Lung (tissue), 12 donors: ENCODE measurements around the gene SLC7A11. TPM values are rescaled to one million over a fixed set of nuclear protein-coding genes. Genes with fewer than 3 reads are reported as not detected.

Source experiments
- ATAC-seq: fragments of 200-7000 bp; cut with Tn5 transposase; one replicate; pipeline ENCODE4 v1.9.1; 2020; ENCODE audit warnings: moderate number of reproducible peaks; ENCODE audit not compliant: insufficient read depth, low FRiP score
- DNase-seq, 3 donors: peaks; one replicate each; pipeline ENCODE4 v3.0.0-alpha.2; 2013 to 2017
- H3K27ac ChIP-seq, 2 donors: one replicate each; pipeline ENCODE4 v1.5.1; 2013; ENCODE audit warnings: mild to moderate bottlenecking in 2 of 2, moderate library complexity in 2 of 2, control low read depth in 1 of 2, inconsistent platforms in 1 of 2, low read depth in 1 of 2, low read length in 1 of 2
- H3K27me3 ChIP-seq, 3 donors: one replicate each; pipeline ENCODE4 v1.5.1; 2013; ENCODE audit warnings: low read length in 2 of 3; ENCODE audit not compliant: control insufficient read depth in 3 of 3, insufficient read depth in 3 of 3
- H3K36me3 ChIP-seq, 4 donors: one replicate each; pipeline ENCODE4 v1.5.1; 2013; ENCODE audit warnings: low read length in 4 of 4, mild to moderate bottlenecking in 1 of 4, moderate library complexity in 1 of 4; ENCODE audit not compliant: control insufficient read depth in 4 of 4, insufficient read depth in 4 of 4
- H3K4me1 ChIP-seq, 5 donors: one replicate each; pipeline ENCODE4 v1.5.1; 2013; ENCODE audit warnings: low read length in 5 of 5, mild to moderate bottlenecking in 2 of 5, moderate library complexity in 1 of 5; ENCODE audit not compliant: control insufficient read depth in 5 of 5, insufficient read depth in 5 of 5
- H3K4me3 ChIP-seq: one replicate; pipeline ENCODE4 v1.5.1; 2013; ENCODE audit warnings: mild to moderate bottlenecking, control low read depth, moderate library complexity
- H3K9ac ChIP-seq, 2 donors: one replicate each; pipeline ENCODE4 v1.5.1; 2013; ENCODE audit warnings: low read length in 2 of 2, control low read depth in 1 of 2; ENCODE audit not compliant: insufficient read depth in 1 of 2
- H3K9me3 ChIP-seq, 4 donors: one replicate each; pipeline ENCODE4 v1.5.1; 2013; ENCODE audit warnings: low read length in 3 of 4, mild to moderate bottlenecking in 1 of 4, moderate library complexity in 1 of 4; ENCODE audit not compliant: control insufficient read depth in 4 of 4, insufficient read depth in 3 of 4
- CTCF ChIP-seq: IDR thresholded peaks from 2 replicates; pipeline ENCODE4 v1.5.1; 2012; ENCODE audit warnings: mild to moderate bottlenecking; ENCODE audit errors: control extremely low read depth, extremely low read depth
- WGBS, 2 donors: extraction: QIAGEN DNeasy Blood & Tissue Kit; methylation state at CpG; one replicate each; pipeline ENCODE4 v1.1.7; 2013; 5-methylcytosine and 5-hydroxymethylcytosine counted together
- polyA plus RNA-seq, 2 donors: library from polyadenylated mRNA; stranded (reverse); fragments of 200-250 nt; gene quantifications; one replicate each; pipeline ENCODE4 v1.2.1, GENCODE V29; 2013
- total RNA-seq, 2 donors: library from RNA; depleted of rRNA in 1 of 2; stranded (reverse); fragments of >200 nt in 1 of 2; gene quantifications; one replicate each; pipeline ENCODE4 v1.2.1, GENCODE V29; 2014 to 2021
- donor health status: control.
- donor health status: control.
- donor health status: Bipolar disorder and iron deficiency.
- donor health status: healthy.
- donor health status: DM: yes; HTN: yes; CAD: no.

SLC7A11 gene
- total and polyA plus RNA-seq, 4 donors = 2.0 to 6.7 (median 2.9) TPM

DNA sequence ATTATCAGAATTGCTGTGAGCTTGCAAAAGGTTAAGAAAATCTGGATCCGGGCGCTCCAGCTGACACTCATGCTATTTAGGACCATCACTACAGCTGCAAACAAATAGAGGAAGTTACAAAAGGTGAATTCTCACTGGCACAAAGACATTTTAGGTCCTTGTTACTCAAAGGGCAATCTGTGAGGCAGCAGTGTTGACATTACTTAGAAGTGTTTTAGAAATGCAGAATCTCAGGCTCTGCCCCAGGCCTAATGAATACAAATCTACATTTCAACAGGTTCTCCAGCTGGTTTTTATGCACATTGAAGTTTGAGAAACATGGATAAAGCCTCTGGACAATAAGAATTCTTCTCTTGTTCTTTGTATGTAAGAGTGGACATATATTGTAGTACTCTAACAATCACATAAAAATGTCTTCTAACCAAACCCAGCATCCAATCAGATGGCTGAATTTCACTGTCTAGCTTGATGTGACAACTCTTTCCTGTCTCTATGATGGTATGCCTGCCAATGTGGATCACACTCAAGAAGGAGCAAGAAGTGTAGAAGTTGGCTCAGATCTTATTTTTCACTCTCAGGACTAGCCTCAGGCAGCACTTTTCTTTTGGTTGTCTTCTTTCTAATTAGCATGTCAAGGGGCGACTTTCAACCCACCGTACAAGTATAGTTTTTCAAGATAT lies 18.8 kb downstream of the SLC7A11 start:
- Histone ChIP-seq H3K36me3 (no peaks in the 10 kb centered on the region), H3K27ac (no peak overlapping the region)
- no peak for ATAC-seq

GRCh38 chr4:138222046-138222445 lies 20.1 kb downstream of the SLC7A11 start:
- Histone ChIP-seq H3K27me3 (no peaks in the 10 kb centered on the region), H3K27ac (peak overlapping the region in 1 of 2 donors; percentile 10), H3K9ac (no peak overlapping the region), H3K4me3 (no peak overlapping the region), H3K36me3 (no peaks in the 10 kb centered on the region), H3K9me3 (no peaks in the 10 kb centered on the region), H3K4me1 (peaks cover 0 to 12% (median 0%) of the 10 kb centered on the region in 5 donors)
- 26 to 41% methylated on average over 4 of the region's 4 CpGs for WGBS, 2 donors
- no peak for ATAC-seq
- no peak for TF ChIP-seq CTCF
- peak; percentile 43 to 81 (median 71) for DNase-seq

More for the DNA sequence above, 18.8 kb downstream of the SLC7A11 start:
- no peak for TF ChIP-seq CTCF
- Histone ChIP-seq H3K9me3 (no peaks in the 10 kb centered on the region), H3K4me3 (no peak overlapping the region), H3K9ac (no peak overlapping the region), H3K4me1 (peaks cover 0 to 12% (median 0%) of the 10 kb centered on the region in 5 donors), H3K27me3 (no peaks in the 10 kb centered on the region)
- WGBS, 2 donors = 76 to 79% methylated on average over 4 of the region's 4 CpGs
- DNase-seq = no peak

- TF ChIP-seq CTCF = no peak
- Histone ChIP-seq H3K9ac (no peak overlapping the region), H3K36me3 (no peaks in the 10 kb centered on the region), H3K4me1 (peaks cover 0 to 12% (median 0%) of the 10 kb centered on the region in 5 donors), H3K27ac (no peak overlapping the region), H3K27me3 (no peaks in the 10 kb centered on the region), H3K4me3 (no peak overlapping the region), H3K9me3 (no peaks in the 10 kb centered on the region)
- ATAC-seq (no peak), DNase-seq (no peak)
- WGBS, 2 donors = 78 to 79% methylated on average over 5 of the region's 5 CpGs
These were observed 23.2 kb downstream of the SLC7A11 start for GRCh38 chr4:138218976-138219375.
